Measurements from ENCODE around the gene MYO7B. TPM values are rescaled to one million over a fixed set of nuclear protein-coding genes. Genes with fewer than 3 reads are reported as not detected.

The MYO7B gene
- total RNA-seq, 2 donors from 2014 or later, result 0.52 to 0.67 TPM

DNA sequence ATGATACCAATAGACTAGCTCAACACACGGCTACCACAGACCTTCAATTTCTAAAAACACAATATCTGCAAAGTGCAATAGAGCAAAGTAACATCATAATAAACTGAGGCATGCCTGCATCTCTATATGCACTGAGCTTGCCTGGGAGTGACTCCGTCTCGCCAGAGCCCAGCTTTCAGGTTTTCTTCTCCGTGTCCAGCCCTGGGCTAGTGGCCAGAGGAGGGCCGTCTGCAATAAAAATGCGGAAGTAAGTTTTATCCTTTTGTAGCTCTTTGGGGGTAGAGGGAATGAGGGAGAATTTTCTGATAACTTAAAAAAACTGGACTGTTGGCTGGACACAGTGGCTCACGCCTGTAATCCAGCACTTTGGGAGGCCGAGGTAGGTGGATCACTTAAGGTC lies 69.5 kb downstream of the MYO7B start:
- Histone ChIP-seq H3K9me3 (peaks cover 0 to 7% of the 10 kb centered on the region in 2 donors), H3K27me3 (no peaks in the 10 kb centered on the region), H3K4me1 (no peaks in the 10 kb centered on the region), H3K4me3 (no peak overlapping the region), H3K36me3 (no peaks in the 10 kb centered on the region), H3K27ac (no peak overlapping the region)
- TF ChIP-seq, protein P1, sequence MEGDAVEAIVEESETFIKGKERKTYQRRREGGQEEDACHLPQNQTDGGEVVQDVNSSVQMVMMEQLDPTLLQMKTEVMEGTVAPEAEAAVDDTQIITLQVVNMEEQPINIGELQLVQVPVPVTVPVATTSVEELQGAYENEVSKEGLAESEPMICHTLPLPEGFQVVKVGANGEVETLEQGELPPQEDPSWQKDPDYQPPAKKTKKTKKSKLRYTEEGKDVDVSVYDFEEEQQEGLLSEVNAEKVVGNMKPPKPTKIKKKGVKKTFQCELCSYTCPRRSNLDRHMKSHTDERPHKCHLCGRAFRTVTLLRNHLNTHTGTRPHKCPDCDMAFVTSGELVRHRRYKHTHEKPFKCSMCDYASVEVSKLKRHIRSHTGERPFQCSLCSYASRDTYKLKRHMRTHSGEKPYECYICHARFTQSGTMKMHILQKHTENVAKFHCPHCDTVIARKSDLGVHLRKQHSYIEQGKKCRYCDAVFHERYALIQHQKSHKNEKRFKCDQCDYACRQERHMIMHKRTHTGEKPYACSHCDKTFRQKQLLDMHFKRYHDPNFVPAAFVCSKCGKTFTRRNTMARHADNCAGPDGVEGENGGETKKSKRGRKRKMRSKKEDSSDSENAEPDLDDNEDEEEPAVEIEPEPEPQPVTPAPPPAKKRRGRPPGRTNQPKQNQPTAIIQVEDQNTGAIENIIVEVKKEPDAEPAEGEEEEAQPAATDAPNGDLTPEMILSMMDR (IDR thresholded peaks at IDR 0.05), result no peak
- DNase-seq (ENCODE audit: low spot score), result no peak

DNA sequence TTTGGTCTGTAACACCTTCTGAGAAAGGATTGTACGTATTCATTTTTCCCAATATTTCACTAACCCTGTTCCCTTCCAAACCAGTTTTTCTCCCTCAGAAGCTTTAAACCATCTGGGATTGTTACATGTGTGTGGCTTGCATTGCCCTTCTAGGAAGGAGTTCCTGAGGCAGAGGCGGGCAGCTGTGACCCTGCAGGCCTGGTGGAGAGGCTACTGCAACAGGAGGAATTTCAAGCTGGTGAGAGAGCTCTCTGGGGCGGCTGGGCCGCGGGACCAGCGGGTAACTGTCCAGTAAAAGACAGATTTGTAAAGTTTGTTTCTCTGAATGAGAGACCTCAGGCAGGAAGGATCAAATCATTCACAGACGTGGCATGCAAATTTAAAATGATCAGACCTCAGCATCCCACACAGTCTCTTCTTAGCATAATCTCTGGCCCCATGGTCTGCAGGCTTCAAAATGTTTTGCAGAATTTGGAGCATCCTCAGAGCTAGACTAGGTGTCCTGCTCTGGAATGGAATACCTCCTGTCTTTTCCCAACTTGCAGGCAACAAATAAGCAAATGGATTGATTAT lies 70.3 kb downstream of the MYO7B start:
- no peak overlapping the region for H3K27ac ChIP-seq
- H3K27me3 ChIP-seq, result no peaks in the 10 kb centered on the region
- TF ChIP-seq, protein P1 (IDR thresholded peaks at IDR 0.05), result no peak
- H3K4me1 ChIP-seq, result no peaks in the 10 kb centered on the region
- DNase-seq (ENCODE audit: low spot score), result no peak
- no peak overlapping the region for H3K4me3 ChIP-seq
- H3K9me3 ChIP-seq, result peaks cover 0 to 10% of the 10 kb centered on the region in 2 donors
- no peaks in the 10 kb centered on the region for H3K36me3 ChIP-seq

DNA sequence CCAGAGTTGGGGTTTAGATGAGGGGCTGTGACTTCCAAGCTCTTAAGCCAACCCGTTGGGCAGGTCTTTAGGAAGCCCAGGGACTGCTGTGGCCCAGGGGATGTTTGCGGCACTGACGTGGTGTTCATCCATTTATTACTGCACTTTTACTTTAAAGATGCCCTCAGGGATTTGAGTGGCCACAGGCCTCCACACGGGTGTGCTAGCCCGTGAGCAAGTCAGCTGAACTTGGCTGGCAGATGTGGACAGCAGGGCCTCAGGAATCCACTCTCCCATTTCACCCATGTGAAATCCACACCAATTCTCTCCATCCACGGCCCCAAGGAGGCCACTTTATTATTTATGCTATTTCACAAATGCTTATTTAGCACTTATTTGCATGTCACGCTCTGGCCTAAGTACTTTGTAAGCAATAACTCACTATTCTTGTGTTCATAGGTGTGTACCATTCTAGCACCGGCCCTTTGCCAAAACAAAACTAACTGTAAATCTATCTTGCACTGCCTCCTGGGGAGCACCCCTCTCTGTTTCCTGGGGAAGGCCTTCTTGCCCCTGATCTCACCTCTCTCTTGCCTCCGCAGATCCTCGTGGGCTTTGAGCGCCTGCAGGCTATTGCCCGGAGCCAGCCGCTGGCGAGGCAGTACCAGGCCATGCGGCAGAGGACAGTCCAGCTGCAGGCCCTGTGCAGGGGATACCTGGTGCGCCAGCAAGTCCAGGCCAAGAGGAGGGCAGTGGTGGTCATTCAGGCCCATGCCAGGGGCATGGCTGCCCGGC lies 71.3 kb downstream of the MYO7B start:
- Histone ChIP-seq H3K4me3 (no peak overlapping the region), H3K27ac (no peak overlapping the region), H3K36me3 (no peaks in the 10 kb centered on the region), H3K4me1 (no peaks in the 10 kb centered on the region), H3K27me3 (no peaks in the 10 kb centered on the region), H3K9me3 (peaks cover 0 to 14% of the 10 kb centered on the region in 2 donors)
- TF ChIP-seq, protein P1 (IDR thresholded peaks at IDR 0.05), result no peak
- no peak for DNase-seq (ENCODE audit: low spot score)

DNA sequence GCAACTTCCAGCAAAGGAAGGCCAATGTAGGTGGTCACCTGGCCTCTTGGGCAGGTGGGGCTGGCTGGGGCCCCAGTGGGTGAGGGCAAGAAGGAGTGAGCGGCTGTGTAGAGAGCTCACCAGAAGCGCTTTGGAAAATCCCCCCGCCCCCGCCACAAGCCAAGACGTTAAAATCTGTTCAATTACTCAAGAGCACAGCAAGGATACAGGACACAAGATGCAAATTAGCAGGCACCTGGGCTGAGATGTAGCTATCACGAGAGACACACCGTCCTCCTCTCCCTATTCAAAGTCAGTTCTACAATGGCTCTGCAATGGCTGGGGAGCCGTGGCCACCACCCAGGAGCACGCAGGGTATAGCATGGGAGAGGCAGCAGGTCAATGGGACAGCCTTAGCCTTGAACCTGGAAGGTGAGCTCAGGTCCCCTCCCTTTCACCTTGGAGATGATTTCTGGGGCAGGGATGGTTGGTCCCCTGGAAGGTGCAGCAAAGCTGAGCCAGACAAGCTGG lies 72.0 kb downstream of the MYO7B start:
- no peaks in the 10 kb centered on the region for H3K27me3 ChIP-seq
- DNase-seq (ENCODE audit: low spot score), result no peak
- H3K4me1 ChIP-seq, result no peaks in the 10 kb centered on the region
- H3K4me3 ChIP-seq, result no peak overlapping the region
- H3K9me3 ChIP-seq, result peaks cover 0 to 14% of the 10 kb centered on the region in 2 donors
- TF ChIP-seq, protein P1 (IDR thresholded peaks at IDR 0.05), result no peak
- no peak overlapping the region for H3K27ac ChIP-seq
- no peaks in the 10 kb centered on the region for H3K36me3 ChIP-seq

DNA sequence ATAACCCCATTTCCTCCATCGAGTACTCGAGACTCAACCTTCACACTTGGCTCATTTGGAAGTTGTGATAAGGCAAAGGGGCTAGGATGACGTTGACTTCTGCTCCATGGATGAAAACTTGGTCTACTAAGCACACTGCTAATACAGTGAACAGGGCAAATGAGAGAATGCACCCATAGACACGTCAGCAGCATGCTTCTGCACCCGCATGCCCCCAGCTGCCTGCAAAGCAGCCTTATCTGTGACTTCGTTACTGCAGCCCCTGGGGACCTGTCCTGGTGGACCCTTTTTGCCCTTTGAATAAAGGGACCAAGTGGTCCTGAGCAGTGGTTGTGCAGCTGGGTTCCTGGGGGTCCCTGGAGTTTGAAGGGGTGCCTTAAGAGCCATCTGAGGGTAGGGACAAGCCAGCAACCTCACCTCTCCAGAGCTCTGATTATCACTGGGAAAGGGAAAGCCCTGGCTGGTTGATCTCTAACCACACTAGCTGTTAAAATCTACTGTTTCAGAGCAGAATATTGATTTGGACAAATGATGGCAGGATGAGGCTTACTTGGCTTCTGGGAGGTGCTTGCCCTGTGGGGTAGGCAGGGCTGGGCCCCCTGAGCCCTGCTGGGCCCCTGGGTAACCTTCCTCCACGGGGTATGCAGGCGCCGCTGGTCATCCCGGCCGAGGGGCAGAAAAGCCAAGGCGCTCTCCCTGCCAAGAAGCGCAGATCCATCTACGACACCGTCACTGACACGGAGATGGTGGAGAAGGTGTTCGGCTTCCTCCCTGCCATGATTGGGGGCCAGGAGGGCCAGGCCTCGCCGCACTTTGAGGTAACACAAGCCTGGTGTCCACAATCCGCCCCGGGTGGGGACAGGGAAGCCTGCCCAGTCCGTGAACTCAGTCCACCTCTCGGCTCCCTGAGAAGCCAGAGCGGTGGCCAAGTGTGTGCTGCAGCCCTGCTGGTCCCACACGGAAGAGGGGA lies 72.9 kb downstream of the MYO7B start:
- no peak overlapping the region for H3K4me3 ChIP-seq
- H3K4me1 ChIP-seq, result no peaks in the 10 kb centered on the region
- no peak overlapping the region for H3K27ac ChIP-seq
- H3K36me3 ChIP-seq, result no peaks in the 10 kb centered on the region
- no peak for DNase-seq (ENCODE audit: low spot score)
- TF ChIP-seq, protein P1 (IDR thresholded peaks at IDR 0.05), result no peak
- no peaks in the 10 kb centered on the region for H3K27me3 ChIP-seq
- H3K9me3 ChIP-seq, result peaks cover 0 to 13% of the 10 kb centered on the region in 2 donors

Data from right atrium auricular region (tissue), 2 donors.